Breast epithelium (tissue), 4 donors: ENCODE results near the gene HIVEP2. TPM values are rescaled to one million over a fixed set of nuclear protein-coding genes. Genes with fewer than 3 reads are reported as not detected.

Source experiments
- DNase-seq, 2 donors: peaks; one replicate each; pipeline ENCODE4 v3.0.0-alpha.2; 2019; ENCODE audit warnings: low spot score in 2 of 2
- H3K27ac ChIP-seq, 2 donors: fragments of 200-600 bp; sonication (generic) in 1 of 2; one replicate each; pipeline ENCODE4 v1.5.1; 2016 to 2019; ENCODE audit warnings: mild to moderate bottlenecking in 1 of 2
- H3K27me3 ChIP-seq, 2 donors: fragments of 200-600 bp; sonication (generic) in 1 of 2; one replicate each; pipeline versions ENCODE4 v1.5.1 to v1.6.0; 2017 to 2019; ENCODE audit warnings: control low read depth in 1 of 2, mild to moderate bottlenecking in 1 of 2
- H3K36me3 ChIP-seq: fragments of 200-600 bp; one replicate; pipeline ENCODE4 v1.5.1; 2019
- H3K4me1 ChIP-seq, 2 donors: fragments of 200-600 bp; sonication (generic); one replicate each; pipeline ENCODE4 v1.5.1; 2016 to 2019; ENCODE audit warnings: control low read depth in 1 of 2
- H3K4me3 ChIP-seq, 3 donors: fragments of 200-600 bp; sonication (generic); 1 replicate in 2 of 3; 2 replicates in 1 of 3; pipeline ENCODE4 v1.5.1; 2016 to 2019; ENCODE audit warnings: mild to moderate bottlenecking in 3 of 3, moderate library complexity in 2 of 3
- H3K9me3 ChIP-seq, 2 donors: fragments of 200-600 bp; sonication (generic) in 1 of 2; one replicate each; pipeline ENCODE4 v1.5.1; 2016 to 2019; ENCODE audit warnings: control low read depth in 1 of 2
- POLR2A ChIP-seq: fragments of 450-650 bp; IDR thresholded peaks from one replicate; pipeline ENCODE4 v1.6.1; 2016; ENCODE audit warnings: antibody characterized with exemption, mild to moderate bottlenecking, moderate library complexity
- POLR2AphosphoS5 ChIP-seq, 3 donors: sonication (generic); formaldehyde crosslinking; IDR thresholded peaks; one replicate each; pipeline ENCODE4 v1.6.1; 2017; ENCODE audit warnings: antibody characterized with exemption in 3 of 3
- intact Hi-C: fragments of 100-400 bp; cut with DNase I; formaldehyde crosslinking; loops from one replicate; pipeline ENCODE4 v1.15.1; 2023; ENCODE audit warnings: low total_unique reads
- total RNA-seq, 3 donors: library from RNA; depleted of rRNA; stranded (reverse); fragments of >200 nt; gene quantifications; one replicate each; pipeline ENCODE4 v1.1.0, GENCODE V29; 2016
- TF ChIP-seq, protein P1 (sequence below), 3 donors: fragments of 450-650 bp; IDR thresholded peaks; one replicate each; pipeline ENCODE4 v1.5.1; 2016 to 2017; ENCODE audit warnings: antibody characterized with exemption in 3 of 3, mild to moderate bottlenecking in 3 of 3, moderate library complexity in 3 of 3

The HIVEP2 gene
- total RNA-seq, 3 donors from 2014 or later: 20.6 to 25.0 (median 23.9) TPM

DNA sequence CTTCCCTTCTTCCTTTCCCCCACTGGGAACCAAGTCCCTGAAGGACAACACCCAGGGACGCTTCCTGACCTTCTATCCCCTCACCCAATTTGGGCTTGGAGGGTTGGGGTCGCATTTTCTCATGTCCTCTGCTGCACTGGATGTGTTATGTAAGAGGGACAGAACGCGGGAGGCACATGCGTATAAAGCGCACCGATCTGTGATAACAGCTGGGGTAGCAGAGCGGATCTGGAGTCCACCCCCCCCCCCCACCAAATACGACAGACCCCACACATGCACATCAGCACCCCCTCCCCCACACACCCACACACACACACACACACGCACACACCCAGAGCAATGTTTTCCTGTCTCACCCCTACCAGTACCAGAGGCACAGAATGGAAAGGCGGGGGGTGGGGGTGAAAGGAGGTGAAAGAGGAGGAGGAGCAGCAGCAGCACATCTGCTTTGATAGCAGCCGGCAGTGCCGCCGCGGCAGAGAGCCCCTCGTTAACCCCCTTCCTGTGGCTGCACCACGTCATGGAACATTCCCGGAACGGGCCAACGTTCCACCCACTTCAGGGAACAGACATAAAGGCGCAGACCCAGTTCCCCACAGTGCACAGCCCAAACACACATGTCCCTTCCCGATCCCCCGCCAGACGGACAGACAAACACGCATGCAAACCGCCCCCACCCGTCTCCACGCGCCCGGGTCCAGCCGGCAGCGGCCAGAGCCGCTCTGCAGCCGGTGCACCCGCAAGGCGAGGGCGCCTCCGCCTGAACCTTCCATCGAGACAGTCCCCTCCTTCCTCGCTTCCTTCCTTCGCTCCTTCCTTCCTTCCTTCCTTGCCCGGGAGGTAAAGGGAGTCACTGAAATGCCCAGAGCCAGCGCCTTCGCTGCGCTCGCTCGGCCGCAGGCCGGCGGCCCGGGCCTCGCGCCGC is 590 bp downstream of the HIVEP2 start:
- DNase-seq: peak; percentile 76 to 79
- H3K4me1 ChIP-seq: no peaks in the 10 kb centered on the region
- peak overlapping the region; percentile 100 for H3K27ac ChIP-seq
- H3K9me3 ChIP-seq: no peaks in the 10 kb centered on the region
- H3K27me3 ChIP-seq: no peaks in the 10 kb centered on the region
- no peak for TF ChIP-seq POLR2A
- peak; percentile 55 to 81 (median 81) for TF ChIP-seq POLR2AphosphoS5 (IDR thresholded peaks at IDR 0.05)
- H3K4me3 ChIP-seq: peak overlapping the region; percentile 87 to 99 (median 95)
- intact Hi-C loops: loop anchor here (5.0 kb wide), 1 partner anchor 898 kb away; the partner anchor contains the start of gene LTV1
- no peaks in the 10 kb centered on the region for H3K36me3 ChIP-seq

DNA sequence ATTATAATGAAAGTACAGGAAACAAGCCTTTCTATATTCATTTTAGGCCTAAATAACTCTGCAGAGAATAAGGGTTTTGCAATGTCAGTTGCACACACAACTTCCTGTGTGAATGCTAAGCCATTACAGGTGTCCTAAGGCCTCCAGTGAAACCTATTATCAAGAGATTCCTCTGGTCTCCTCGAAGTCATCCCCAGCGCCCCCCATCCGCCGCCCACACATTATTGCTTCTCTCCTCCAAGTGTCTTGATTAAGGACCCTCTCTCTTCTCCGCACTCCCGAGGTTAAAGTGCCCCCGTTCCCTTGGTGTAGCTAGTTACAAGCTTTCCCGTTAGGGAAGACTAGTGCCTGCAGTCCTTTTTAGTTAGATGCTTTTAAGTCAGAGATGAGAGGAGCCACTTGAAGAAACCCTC is 1.3 kb downstream of the HIVEP2 start:
- H3K27ac ChIP-seq: peak overlapping the region; percentile 100
- TF ChIP-seq POLR2AphosphoS5 (IDR thresholded peaks at IDR 0.05) (peak in 1 of 3 donors; percentile 8), POLR2A (no peak)
- H3K27me3 ChIP-seq: no peaks in the 10 kb centered on the region
- no peaks in the 10 kb centered on the region for H3K9me3 ChIP-seq
- peak overlapping the region; percentile 87 to 99 (median 95) for H3K4me3 ChIP-seq
- H3K4me1 ChIP-seq: no peaks in the 10 kb centered on the region
- no peak for DNase-seq
- intact Hi-C loops: no loop called here
- no peaks in the 10 kb centered on the region for H3K36me3 ChIP-seq

DNA sequence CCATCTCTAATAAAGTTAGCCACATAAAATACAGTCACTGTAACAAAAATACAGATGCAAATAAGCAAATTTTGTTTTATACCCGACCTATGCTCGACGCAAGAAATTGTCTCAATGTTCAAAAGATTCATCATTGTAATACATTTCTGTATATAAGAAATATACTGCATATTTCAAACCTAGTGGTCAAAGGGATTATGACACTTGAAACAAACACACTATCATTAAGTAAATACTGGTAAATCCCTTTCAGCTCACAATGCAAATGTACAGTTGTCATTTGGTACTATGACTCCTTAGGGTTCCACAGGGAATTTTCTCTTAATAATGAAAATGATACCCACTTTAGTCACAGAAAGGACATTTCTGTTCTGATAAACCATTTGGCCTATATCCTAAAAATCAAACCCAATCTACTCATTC is 2.2 kb downstream of the HIVEP2 start:
- intact Hi-C loops: no loop called here
- no peak overlapping the region for H3K4me3 ChIP-seq
- TF ChIP-seq, protein P1, sequence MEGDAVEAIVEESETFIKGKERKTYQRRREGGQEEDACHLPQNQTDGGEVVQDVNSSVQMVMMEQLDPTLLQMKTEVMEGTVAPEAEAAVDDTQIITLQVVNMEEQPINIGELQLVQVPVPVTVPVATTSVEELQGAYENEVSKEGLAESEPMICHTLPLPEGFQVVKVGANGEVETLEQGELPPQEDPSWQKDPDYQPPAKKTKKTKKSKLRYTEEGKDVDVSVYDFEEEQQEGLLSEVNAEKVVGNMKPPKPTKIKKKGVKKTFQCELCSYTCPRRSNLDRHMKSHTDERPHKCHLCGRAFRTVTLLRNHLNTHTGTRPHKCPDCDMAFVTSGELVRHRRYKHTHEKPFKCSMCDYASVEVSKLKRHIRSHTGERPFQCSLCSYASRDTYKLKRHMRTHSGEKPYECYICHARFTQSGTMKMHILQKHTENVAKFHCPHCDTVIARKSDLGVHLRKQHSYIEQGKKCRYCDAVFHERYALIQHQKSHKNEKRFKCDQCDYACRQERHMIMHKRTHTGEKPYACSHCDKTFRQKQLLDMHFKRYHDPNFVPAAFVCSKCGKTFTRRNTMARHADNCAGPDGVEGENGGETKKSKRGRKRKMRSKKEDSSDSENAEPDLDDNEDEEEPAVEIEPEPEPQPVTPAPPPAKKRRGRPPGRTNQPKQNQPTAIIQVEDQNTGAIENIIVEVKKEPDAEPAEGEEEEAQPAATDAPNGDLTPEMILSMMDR (IDR thresholded peaks at IDR 0.05): peak; percentile 50 to 71 (median 60)
- TF ChIP-seq POLR2A (no peak), POLR2AphosphoS5 (IDR thresholded peaks at IDR 0.05) (no peak)
- DNase-seq: no peak
- no peaks in the 10 kb centered on the region for H3K4me1 ChIP-seq
- H3K27me3 ChIP-seq: no peaks in the 10 kb centered on the region
- H3K36me3 ChIP-seq: no peaks in the 10 kb centered on the region
- H3K9me3 ChIP-seq: no peaks in the 10 kb centered on the region
- H3K27ac ChIP-seq: peak overlapping the region; percentile 14 to 100

DNA sequence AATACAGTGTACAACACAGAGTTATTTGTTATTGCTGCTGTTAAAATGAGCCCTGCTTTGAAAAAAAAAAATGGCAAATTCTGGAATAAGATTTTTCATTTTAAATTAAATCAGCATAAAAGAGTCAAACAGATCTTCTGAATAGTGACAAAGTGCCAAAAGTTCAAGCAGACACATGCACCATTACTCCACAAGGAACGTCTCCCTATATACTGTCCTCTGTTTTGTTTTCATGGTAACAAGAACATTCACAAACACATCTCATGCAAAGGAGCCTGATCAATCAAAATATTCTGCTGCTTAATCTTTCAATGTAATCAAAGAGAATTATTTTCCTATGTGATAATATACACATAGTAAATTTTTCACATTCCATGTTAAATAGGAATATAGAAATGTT is 2.7 kb downstream of the HIVEP2 start:
- intact Hi-C loops: no loop called here
- no peak for TF ChIP-seq POLR2AphosphoS5 (IDR thresholded peaks at IDR 0.05)
- TF ChIP-seq, protein P1 (IDR thresholded peaks at IDR 0.05): no peak
- no peak for TF ChIP-seq POLR2A

DNA sequence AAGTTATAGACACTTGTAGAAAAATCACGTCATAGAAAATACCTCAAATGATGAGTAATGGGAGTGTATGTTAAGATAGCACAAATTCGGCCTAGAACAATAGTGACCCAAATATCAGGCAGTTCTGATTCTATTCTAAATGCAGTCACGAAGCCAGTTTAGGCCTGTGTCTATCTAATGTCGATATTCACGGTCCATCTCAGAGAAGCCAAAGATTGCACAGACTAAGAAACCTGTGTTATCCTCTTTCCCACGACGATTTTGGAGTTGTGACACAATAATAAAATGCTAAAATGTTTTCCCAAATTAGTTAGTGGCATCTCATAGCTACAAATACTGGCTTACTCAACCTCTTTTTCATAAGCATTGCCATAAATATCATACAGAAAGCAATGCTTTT is 4.0 kb downstream of the HIVEP2 start:
- intact Hi-C loops: no loop called here
- Histone ChIP-seq H3K27me3 (no peaks in the 10 kb centered on the region), H3K9me3 (no peaks in the 10 kb centered on the region), H3K4me1 (no peaks in the 10 kb centered on the region), H3K4me3 (no peak overlapping the region), H3K36me3 (no peaks in the 10 kb centered on the region), H3K27ac (no peak overlapping the region)
- TF ChIP-seq, protein P1 (IDR thresholded peaks at IDR 0.05): no peak
- TF ChIP-seq POLR2AphosphoS5 (IDR thresholded peaks at IDR 0.05): no peak
- TF ChIP-seq POLR2A: no peak
- no peak for DNase-seq

More for the DNA sequence above, 2.7 kb downstream of the HIVEP2 start:
- no peak for DNase-seq
- Histone ChIP-seq H3K4me3 (no peak overlapping the region), H3K27me3 (no peaks in the 10 kb centered on the region), H3K9me3 (no peaks in the 10 kb centered on the region), H3K36me3 (no peaks in the 10 kb centered on the region), H3K4me1 (no peaks in the 10 kb centered on the region), H3K27ac (no peak overlapping the region)

DNA sequence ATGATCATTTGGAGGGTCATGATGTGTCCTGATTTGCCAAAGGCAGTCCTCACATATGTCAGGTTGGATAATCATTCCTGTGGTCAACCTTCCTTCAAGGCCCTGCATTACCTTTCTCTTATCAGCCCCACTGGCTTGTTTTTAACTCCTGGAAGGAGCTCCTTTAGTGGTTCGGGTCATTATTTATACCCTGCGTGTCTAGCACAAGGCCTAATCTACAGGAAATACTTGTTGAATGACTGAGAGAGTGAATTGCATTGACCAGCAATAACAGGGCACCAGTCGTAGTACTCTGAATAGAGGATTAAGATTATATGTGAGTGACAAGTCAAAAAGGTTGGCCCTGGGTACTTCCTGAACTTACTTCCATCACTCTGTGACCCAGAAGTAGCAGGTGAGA is 4.5 kb downstream of the HIVEP2 start:
- H3K4me1 ChIP-seq: no peaks in the 10 kb centered on the region
- H3K27ac ChIP-seq: no peak overlapping the region
- TF ChIP-seq, protein P1 (IDR thresholded peaks at IDR 0.05): no peak
- no peak for TF ChIP-seq POLR2A
- no peak for TF ChIP-seq POLR2AphosphoS5 (IDR thresholded peaks at IDR 0.05)
- H3K27me3 ChIP-seq: no peaks in the 10 kb centered on the region
- intact Hi-C loops: no loop called here
- H3K4me3 ChIP-seq: no peak overlapping the region
- no peaks in the 10 kb centered on the region for H3K36me3 ChIP-seq
- DNase-seq: no peak
- no peaks in the 10 kb centered on the region for H3K9me3 ChIP-seq
